Stimulated activated CD8-positive, alpha-beta memory T cell treated with anti-CD3 and anti-CD28 coated beads, Interleukin-12 subunit alpha, Interleukin-12 subunit beta, amount 100 ng/mL, for 1 hour (primary cell): ENCODE measurements around the gene ATP11A.

ENCODE experiments used
- DNase-seq: peaks from one replicate; pipeline ENCODE4 v3.0.0-alpha.2; 2020; ENCODE audit warnings: low read depth

The ATP11A gene

GRCh38 chr13:112820318-112820717 lies 130.5 kb downstream of the ATP11A start:
- no peak for DNase-seq

DNA sequence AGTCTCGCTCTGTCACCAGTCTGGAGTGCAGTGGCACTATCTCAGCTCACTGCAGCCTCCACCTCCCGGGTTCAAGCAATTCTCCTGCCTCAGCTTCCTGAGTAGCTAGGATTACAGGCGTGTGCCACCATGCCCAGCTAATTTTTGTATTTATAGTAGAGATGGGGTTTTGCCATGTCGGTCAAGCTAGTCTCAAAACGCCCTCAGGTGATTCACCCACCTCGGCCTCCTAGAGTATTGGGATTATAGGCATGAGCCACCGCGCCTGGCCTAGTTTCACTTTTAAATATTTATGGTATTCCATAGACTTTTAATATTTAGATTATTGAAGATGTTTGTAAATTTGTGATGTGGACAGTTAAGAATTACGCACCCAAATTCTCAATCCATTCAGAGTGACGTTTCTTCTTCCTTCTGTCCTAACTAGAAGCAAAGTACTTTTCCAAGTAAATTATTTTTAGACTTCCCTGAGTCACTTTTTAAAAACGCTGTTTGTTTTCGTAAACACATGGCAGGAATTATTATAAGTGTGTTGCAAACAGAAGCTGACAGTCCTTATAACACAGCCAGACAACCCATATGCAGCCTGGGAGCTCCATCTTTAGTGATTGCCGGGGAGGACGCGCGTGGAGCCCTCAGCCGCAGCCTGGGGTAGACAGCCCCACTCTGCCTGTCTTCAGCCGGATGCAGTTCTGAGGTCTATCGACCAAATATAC lies 131.7 kb downstream of the ATP11A start:
- no peak for DNase-seq

DNA sequence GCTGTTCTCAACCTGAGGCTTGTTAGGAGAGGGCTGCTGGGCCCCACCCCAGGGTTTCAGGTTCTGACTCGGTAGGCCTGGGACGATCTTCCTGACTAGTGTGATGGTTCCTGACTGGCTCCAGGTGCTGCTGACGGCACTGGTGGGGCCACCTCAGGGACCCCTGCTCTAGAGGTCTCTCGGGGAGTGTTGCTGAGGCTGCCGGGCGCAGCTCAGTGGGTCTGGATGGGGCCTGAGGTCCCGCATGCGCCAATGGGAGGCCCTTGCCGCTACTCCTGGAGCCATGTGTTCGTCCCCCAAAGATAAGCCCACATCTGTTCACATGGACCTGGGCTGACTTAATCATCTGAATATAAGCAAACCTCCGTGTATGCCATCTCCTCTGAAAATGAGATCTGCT lies 133.0 kb downstream of the ATP11A start:
- DNase-seq: no peak

- DNase-seq: no peak
Observed at GRCh38 chr13:112824429-112824828, 134.6 kb downstream of the ATP11A start.

GRCh38 chr13:112825071-112825470 lies 135.2 kb downstream of the ATP11A start:
- no peak for DNase-seq

DNA sequence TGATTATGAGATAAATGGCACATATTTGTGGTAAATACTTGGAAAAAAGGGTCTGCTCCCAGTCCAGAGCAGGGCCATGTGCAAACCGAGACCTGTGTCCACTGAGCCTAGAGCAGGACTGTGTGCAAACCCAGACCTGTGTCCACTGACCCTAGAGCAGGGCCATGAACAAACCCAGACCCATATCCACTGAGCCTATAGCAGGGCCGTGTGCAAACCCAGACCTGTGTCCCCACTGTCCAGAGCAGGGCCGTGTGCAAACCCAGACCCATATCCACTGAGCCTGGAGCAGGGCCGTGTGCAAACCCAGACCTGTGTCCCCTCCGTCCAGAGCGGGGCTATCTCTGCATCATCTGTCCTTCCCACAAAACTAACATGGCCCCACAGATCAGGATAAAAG lies 136.0 kb downstream of the ATP11A start:
- DNase-seq: no peak

DNA sequence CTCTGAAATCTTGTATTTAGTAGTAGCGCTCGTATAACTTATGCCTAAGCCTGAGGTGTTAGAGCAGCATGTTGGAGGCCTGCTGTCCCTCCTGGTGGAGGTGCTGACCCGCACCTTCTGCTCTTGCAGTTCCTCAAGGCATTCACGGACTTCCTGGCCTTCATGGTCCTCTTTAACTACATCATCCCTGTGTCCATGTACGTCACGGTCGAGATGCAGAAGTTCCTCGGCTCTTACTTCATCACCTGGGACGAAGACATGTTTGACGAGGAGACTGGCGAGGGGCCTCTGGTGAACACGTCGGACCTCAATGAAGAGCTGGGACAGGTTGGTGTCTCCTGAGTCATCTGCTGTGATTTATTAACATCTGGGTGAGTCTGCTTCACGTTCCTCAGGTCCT lies 136.7 kb downstream of the ATP11A start:
- no peak for DNase-seq

DNA sequence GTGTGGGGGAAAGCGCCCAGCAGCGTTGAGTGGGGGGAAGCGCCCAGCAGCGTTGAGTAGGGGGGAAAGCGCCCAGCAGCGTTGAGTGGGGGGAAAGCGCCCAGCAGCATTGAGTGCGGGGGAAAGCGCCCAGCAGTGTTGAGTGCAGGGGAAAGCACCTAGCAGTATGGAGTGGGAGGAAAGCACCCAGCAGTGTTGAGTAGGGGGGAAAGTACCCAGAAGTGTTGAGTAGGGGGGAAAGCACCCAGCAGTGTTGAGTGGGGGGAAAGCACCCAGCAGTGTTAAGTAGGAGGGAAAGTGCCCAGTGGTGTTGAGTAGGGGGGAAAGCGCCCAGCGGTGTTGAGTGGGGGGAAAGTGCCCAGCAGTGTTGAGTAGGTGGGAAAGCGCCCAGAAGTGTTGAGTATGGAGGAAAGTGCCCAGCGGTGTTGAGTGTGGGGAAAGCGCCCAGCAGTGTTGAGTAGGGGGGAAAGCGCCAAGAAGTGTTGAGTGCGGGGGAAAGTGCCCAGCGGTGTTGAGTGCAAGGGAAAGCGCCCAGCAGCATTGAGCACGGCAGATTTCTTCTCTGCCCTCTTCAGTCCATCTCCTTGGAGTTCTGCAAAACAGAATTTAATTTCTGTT lies 138.4 kb downstream of the ATP11A start:
- no peak for DNase-seq

- no peak for DNase-seq
Observed at GRCh38 chr13:112828756-112829155, 138.9 kb downstream of the ATP11A start.

GRCh38 chr13:112831196-112831595 lies 141.4 kb downstream of the ATP11A start:
- no peak for DNase-seq

GRCh38 chr13:112831801-112832200 lies 142.0 kb downstream of the ATP11A start:
- no peak for DNase-seq

DNA sequence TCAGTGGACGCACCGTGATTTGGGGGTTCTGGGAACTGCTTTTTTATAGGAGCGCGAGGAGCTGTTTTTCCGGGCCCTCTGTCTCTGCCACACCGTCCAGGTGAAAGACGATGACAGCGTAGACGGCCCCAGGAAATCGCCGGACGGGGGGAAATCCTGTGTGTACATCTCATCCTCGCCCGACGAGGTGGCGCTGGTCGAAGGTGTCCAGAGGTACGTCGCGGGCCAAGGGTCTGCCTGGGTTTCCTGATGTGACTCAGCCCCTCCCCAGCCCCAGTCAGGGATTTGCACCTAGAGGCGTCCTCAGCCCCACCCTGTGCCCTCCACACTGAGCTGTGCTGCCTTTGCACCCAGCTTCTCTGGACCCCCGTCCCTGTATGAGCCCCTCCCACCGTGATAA lies 143.0 kb downstream of the ATP11A start:
- DNase-seq: no peak

DNA sequence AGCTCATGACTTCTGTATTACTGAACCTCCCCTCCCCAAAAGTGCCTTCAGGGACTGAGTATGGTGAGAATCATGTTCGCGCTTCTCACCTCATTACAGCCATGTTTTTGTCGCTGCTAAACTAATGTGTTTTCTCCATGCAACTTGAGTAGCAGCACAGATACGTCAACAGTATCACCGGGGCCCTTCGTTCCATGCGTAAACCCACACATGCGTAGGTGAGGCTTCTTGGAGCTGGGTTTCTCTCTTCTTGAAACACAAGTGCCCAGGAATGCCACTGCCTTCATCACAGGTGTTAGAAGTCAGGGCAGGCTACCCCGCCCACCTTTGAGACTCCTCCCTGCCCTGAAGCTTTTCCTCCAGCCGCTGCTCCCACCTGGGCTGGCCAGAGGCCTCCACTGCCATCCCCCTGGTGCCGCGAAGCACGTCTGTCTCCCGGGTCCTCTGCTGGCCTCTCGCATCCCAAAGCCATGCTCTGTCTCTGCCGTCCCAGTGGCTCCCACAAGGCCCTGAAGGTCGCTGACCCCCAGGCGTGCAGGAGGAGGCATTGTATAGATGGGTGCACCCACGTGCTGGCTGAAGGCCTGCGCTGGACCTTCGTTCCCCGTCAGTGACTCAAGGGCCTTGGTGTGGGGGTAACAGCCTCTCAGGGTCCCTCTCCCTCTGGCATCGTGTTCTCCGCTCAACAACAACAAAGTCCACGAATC lies 143.9 kb downstream of the ATP11A start:
- no peak for DNase-seq

DNA sequence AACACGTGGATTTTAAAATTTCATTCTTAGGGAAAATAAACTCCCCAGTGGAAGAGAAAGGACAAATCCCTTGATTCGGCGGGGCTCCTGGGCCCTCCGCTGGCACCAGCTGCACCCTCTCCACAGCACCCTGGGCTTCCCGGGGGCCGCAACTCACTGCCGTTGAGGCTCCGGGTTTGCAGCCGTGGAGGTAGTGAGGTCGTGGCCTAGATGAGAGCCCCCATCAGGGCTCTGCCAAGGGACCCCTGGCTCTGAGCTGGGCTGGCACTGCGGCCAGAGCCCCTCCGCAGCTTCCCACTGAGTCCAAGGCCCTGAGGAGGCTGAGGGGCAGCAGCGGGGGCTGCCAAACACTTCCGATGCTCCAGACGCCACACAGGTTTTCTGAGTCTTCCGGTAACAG lies 145.5 kb downstream of the ATP11A start:
- DNase-seq: no peak

DNA sequence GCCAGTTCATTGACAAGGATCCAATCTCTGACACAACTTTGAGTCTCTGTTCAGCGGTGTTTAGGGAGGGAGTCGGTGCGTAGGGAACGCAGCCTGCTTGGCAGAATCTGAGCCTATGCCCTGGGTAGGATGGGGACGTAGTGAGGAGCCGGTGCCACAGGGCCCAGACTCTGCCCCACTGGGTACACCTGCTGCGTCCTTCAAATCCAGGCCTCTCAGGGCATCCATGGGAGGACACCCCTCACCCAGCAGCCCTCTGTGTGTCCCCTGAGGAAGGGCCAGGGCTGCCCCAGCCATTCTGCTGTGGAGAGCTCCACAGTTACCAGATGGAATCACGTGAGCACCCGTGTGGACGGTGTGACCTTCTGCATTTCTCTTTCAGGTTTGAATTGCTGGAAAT lies 146.0 kb downstream of the ATP11A start:
- DNase-seq: no peak

- DNase-seq: no peak
Observed at GRCh38 chr13:112836940-112837339, 147.1 kb downstream of the ATP11A start.

- no peak for DNase-seq
Observed at GRCh38 chr13:112837371-112838037, 147.7 kb downstream of the ATP11A start.

DNA sequence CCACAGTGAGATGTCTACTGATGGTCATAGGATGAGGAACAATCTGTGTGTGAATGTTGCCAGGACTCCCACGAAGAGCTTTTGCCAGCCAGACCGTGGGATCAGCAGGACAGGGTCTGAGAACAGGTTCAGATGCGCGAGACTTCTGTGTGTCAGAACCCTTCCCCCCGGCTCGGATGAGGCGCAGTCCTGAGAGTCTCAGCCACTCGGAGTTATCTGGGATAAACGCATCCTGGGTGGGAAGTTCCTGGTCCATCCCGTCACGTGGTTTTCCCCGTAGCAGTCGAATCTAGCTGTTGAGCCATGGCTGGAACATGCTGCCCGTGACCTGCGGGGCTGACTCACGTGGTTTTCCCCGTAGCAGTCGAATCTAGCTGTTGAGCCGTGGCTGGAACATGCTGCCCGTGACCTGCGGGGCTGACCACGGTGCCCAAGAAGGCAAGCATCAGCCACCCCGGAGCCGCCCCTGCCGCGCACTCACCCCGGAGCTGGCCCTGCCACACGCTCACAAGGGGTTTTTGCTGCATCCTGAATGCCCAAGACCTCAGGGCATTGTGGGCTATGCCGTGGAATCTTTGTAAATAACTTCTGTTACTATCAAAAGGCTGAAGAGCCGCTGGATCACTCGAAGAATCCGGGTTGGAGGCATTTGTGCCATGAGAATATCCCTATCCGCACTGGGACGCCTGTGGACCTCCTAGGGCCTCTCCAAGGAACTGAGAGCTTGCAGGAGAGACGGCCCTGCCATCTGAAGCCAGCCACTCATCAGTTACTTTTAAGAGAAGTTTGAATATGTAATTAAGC lies 148.4 kb downstream of the ATP11A start:
- no peak for DNase-seq

DNA sequence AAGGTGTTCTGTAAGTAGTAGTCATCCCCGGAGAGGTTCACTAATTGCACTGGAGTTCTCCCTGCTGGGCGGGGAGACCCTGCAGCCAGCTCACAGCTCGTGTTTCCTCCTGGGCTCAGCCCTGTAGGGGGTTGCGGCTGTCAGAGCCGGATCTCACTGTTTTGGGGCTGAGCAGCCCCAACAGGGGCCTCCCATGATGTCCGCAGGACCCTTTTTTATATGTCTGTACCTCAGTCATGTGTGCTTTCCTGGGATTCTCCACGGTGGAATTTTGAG lies 148.9 kb downstream of the ATP11A start:
- DNase-seq: no peak

- no peak for DNase-seq
Observed at GRCh38 chr13:112839356-112840105, 149.7 kb downstream of the ATP11A start.

DNA sequence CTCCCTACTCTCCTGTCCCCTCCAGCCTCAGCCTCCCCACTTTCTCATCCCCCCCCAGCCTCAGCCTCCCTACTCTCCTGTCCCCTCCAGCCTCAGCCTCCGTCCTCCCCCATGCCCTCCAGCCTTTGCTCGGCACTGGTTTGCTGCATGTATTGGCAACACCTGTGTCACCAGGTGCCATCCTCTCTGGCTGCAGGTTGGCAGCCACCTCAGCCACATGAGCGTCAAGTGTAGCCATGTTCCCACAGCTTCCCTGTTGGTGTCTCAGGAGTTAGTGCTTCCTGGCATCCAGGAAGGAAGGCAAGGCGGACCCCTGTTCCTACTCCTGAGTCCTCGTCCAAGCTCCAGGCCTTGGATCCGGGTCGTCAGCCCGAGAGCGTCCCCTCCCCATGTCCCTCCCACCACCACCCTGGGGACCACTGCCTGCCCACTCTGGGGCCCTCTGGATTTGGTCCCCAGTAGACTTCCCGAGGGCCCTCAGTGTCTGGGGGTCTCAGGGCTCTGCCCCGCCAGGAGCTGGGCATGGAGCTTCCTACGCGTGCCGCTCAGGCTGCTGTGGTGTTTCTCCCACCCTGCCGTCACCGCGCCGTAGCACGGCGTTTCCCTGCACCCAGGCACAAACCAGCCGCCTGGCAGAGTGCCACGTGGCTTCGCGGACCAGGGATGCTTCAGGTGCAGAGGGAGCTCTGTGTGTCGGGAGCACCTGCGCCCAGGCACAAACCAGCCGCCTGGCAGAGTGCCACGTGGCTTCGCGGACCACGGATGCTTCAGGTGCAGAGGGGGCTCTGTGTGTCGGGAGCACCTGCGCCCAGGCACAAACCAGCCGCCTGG lies 150.8 kb downstream of the ATP11A start:
- DNase-seq: no peak
